ENCODE results near the gene TSPEAR.
"Not testable (repeated sequence)": the region's sequence is repeated elsewhere in the genome, so short reads cannot be mapped to it uniquely, and the experiment has no call there.

Gene TSPEAR

GRCh38 chr21:44695184-44695583, 16.2 kb downstream of the TSPEAR start:
- CTCF ChIA-PET, result interaction anchor here (0.6 kb wide), 1 partner anchor 32 kb away, joined by 3 read pairs; no protein-coding TSS in a partner anchor
- POLR2A ChIA-PET, result no interaction called here
- no peak for DNase-seq (ENCODE audit: extremely low spot score)
- no peak for TF ChIP-seq CTBP1 (IDR thresholded peaks at IDR 0.05; ENCODE audit: borderline replicate concordance)

GRCh38 chr21:44694776-44695175, 16.6 kb downstream of the TSPEAR start:
- TF ChIP-seq PKNOX1 (IDR thresholded peaks at IDR 0.05), result no peak
- no peak for TF ChIP-seq FOXM1 (IDR thresholded peaks at IDR 0.05; ENCODE audit: borderline replicate concordance)
- TF ChIP-seq CTBP1 (IDR thresholded peaks at IDR 0.05; ENCODE audit: borderline replicate concordance), result no peak
- no peak for TF ChIP-seq BHLHE40 (IDR thresholded peaks at IDR 0.05; ENCODE audit: borderline replicate concordance)
- TF ChIP-seq FOXA1 (IDR thresholded peaks at IDR 0.05), result no peak
- no peak for TF ChIP-seq ELF4 (IDR thresholded peaks at IDR 0.05)
- no peak for TF ChIP-seq HDGF (IDR thresholded peaks at IDR 0.05; ENCODE audit: borderline replicate concordance)
- no peak for TF ChIP-seq FOXK2 (IDR thresholded peaks at IDR 0.05)
- no peak for TF ChIP-seq LEF1 (IDR thresholded peaks at IDR 0.05; ENCODE audit: borderline replicate concordance)
- TF ChIP-seq SUZ12 (IDR thresholded peaks at IDR 0.05), result no peak
- no peak for TF ChIP-seq NFRKB (IDR thresholded peaks at IDR 0.05)
- TF ChIP-seq ZNF384 (IDR thresholded peaks at IDR 0.05), result no peak
- TF ChIP-seq L3MBTL2 (conservative IDR thresholded peaks at IDR 0.05), result no peak
- TF ChIP-seq ARNT (IDR thresholded peaks at IDR 0.05), result no peak
- TF ChIP-seq SP1 (IDR thresholded peaks at IDR 0.05), result no peak
- ChIA-PET CTCF (no interaction called here), POLR2A (no interaction called here)
- DNase-seq (ENCODE audit: extremely low spot score), result no peak

GRCh38 chr21:44692798-44693512, 18.4 kb downstream of the TSPEAR start:
- ChIA-PET CTCF (no interaction called here), POLR2A (no interaction called here)
- TF ChIP-seq PKNOX1 (IDR thresholded peaks at IDR 0.05) (no peak), ARNT (IDR thresholded peaks at IDR 0.05) (no peak), LEF1 (IDR thresholded peaks at IDR 0.05; ENCODE audit: borderline replicate concordance) (no peak), FOXM1 (IDR thresholded peaks at IDR 0.05; ENCODE audit: borderline replicate concordance) (no peak), BHLHE40 (IDR thresholded peaks at IDR 0.05; ENCODE audit: borderline replicate concordance) (no peak), L3MBTL2 (conservative IDR thresholded peaks at IDR 0.05) (no peak), SUZ12 (IDR thresholded peaks at IDR 0.05) (no peak), ELF4 (IDR thresholded peaks at IDR 0.05) (no peak)
- DNase-seq (ENCODE audit: extremely low spot score), result no peak

- TF ChIP-seq ELF4 (IDR thresholded peaks at IDR 0.05) (no peak), CTBP1 (IDR thresholded peaks at IDR 0.05; ENCODE audit: borderline replicate concordance) (no peak), ZNF384 (IDR thresholded peaks at IDR 0.05) (no peak)
- no peak for DNase-seq (ENCODE audit: extremely low spot score)
- CTCF ChIA-PET, result no interaction called here
- POLR2A ChIA-PET, result no interaction called here
These were observed 19.7 kb downstream of the TSPEAR start for GRCh38 chr21:44691686-44692085.

GRCh38 chr21:44689740-44690139, 21.6 kb downstream of the TSPEAR start:
- CTCF ChIA-PET; POLR2A ChIA-PET; DNase-seq (ENCODE audit: extremely low spot score): not testable (repeated sequence)

- TF ChIP-seq FOXM1 (IDR thresholded peaks at IDR 0.05; ENCODE audit: borderline replicate concordance) (no peak), PKNOX1 (IDR thresholded peaks at IDR 0.05) (peak; percentile 61; the same call in 1 of the 2 replicates)
- ChIA-PET POLR2A (no interaction called here), CTCF (no interaction called here)
- DNase-seq (ENCODE audit: extremely low spot score), result no peak
These were observed 23.7 kb downstream of the TSPEAR start for GRCh38 chr21:44687671-44688070.

GRCh38 chr21:44686843-44687561, 24.4 kb downstream of the TSPEAR start:
- no peak for TF ChIP-seq SUZ12 (IDR thresholded peaks at IDR 0.05)
- no peak for TF ChIP-seq PKNOX1 (IDR thresholded peaks at IDR 0.05)
- no peak for TF ChIP-seq SP1 (IDR thresholded peaks at IDR 0.05)
- no peak for TF ChIP-seq FOXK2 (IDR thresholded peaks at IDR 0.05)
- no peak for TF ChIP-seq ARNT (IDR thresholded peaks at IDR 0.05)
- TF ChIP-seq LEF1 (IDR thresholded peaks at IDR 0.05; ENCODE audit: borderline replicate concordance), result no peak
- no peak for TF ChIP-seq L3MBTL2 (conservative IDR thresholded peaks at IDR 0.05)
- TF ChIP-seq CTBP1 (IDR thresholded peaks at IDR 0.05; ENCODE audit: borderline replicate concordance), result no peak
- TF ChIP-seq BHLHE40 (IDR thresholded peaks at IDR 0.05; ENCODE audit: borderline replicate concordance), result no peak
- TF ChIP-seq NFRKB (IDR thresholded peaks at IDR 0.05), result no peak
- TF ChIP-seq FOXA1 (IDR thresholded peaks at IDR 0.05), result no peak
- TF ChIP-seq FOXM1 (IDR thresholded peaks at IDR 0.05; ENCODE audit: borderline replicate concordance), result no peak
- no peak for TF ChIP-seq TARDBP (IDR thresholded peaks at IDR 0.05)
- TF ChIP-seq HDGF (IDR thresholded peaks at IDR 0.05; ENCODE audit: borderline replicate concordance), result no peak
- TF ChIP-seq ELF4 (IDR thresholded peaks at IDR 0.05), result no peak
- no peak for TF ChIP-seq ZNF384 (IDR thresholded peaks at IDR 0.05)
- CTCF ChIA-PET, result no interaction called here
- no peak for DNase-seq (ENCODE audit: extremely low spot score)
- POLR2A ChIA-PET, result no interaction called here

Data from HEK293T (cell line).